Stimulated activated CD8-positive, alpha-beta memory T cell treated with anti-CD3 and anti-CD28 coated beads, Interleukin-2, amount 100 ng/mL, for 1 hour (primary cell): Measurements from ENCODE around the gene DDX11.
"Not testable (repeated sequence)": the region's sequence is repeated elsewhere in the genome, so short reads cannot be mapped to it uniquely, and the experiment has no call there.

Experiments
- DNase-seq, 2 donors: peaks; one replicate each; pipeline ENCODE4 v3.0.0-alpha.2; 2020; ENCODE audit warnings: low read depth in 2 of 2

The DDX11 gene

GRCh38 chr12:31124158-31124557 lies 50.5 kb downstream of the DDX11 start:
- DNase-seq, result not testable (repeated sequence)

- not testable (repeated sequence) for DNase-seq
Observed at GRCh38 chr12:31125171-31125570, 51.5 kb downstream of the DDX11 start.

DNA sequence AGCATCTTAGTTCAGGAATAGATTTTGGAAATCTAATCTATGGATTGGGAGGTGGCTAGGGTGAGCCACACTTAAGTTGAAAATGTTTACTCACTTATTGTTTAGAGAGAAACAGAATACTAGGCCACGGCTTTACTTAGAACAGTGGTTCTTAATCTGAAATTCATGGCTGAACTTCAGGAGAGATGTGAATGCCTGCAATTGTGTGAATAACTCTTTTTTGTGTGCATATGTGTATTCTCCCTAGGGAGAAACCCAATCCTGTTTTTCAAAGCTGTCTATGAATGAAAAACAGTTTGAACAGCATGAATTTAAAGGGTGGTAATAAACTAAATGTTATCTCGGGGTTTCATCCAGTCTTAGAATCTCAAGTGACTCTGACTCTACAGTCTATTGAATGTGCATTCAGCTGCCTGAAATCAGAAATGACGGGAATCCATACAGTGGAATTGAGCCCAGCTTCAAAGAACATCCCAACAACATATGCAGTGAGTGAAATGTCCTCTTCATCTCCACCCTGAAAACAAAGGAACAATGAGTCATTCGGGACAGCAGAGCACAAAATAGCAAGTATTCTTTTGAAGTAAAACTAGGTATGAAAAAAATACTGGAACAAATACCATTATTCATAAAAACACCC lies 53.7 kb downstream of the DDX11 start:
- not testable (repeated sequence) for DNase-seq

DNA sequence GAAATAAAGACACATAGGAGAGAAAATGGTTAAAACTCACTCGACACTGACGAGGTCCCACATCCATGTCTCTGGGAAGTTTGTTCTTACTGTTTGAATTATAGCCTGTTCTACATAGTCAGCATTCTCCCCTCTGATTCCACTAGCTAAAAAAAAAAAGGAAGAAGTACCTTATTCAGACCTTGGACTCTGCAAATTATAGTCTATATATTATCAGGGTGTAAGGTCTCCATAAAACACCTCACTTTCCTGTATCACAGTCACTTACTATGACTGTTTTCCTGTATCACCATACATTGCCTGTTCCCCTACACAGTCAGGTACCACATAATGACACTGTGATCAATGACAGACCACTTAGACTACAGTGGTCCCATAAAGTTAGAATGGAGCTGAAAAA lies 62.9 kb downstream of the DDX11 start:
- DNase-seq, result not testable (repeated sequence)

DNA sequence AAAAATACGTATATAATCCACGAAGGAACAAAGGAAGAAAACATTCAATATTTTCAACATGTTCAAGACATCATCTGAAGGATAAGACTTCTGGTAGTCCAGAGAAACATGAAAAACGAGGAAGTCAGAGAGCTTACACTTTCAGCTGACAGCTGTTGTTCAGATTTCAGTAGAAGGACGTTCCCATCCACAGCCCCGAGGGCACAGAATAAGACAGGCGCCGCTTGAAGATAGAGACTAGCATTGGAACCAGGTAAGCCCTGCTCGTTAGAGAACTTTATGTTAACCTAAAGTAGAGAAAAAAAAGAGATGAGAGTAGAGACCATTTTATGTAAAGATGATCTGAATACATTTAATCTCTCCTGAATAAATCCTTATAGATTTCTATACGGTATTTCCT lies 71.1 kb downstream of the DDX11 start:
- not testable (repeated sequence) for DNase-seq

DNA sequence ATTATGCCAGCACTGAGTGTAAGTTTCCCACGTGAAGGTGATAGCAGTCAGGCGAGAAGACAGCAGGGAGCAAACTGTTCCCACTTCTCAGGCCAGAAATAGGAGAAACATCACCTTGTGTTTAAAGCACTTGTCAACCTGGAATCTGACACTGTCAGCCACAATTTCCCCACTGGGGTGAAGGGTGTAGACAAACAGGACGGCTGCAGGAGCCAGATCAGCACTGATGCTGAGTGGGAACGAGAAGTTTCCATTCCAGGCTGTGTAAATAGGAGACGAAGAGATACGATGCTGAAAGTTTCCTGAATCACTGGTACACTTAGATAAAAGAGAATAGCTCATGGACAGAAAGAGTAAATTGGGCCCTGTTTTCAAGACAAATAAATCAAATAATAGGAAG lies 71.6 kb downstream of the DDX11 start:
- DNase-seq, result not testable (repeated sequence)

GRCh38 chr12:31147415-31147814 lies 73.8 kb downstream of the DDX11 start:
- DNase-seq, result not testable (repeated sequence)

GRCh38 chr12:31150766-31151165 lies 77.1 kb downstream of the DDX11 start:
- DNase-seq, result not testable (repeated sequence)
